ENCODE data around the gene OBSCN.

The OBSCN gene

DNA sequence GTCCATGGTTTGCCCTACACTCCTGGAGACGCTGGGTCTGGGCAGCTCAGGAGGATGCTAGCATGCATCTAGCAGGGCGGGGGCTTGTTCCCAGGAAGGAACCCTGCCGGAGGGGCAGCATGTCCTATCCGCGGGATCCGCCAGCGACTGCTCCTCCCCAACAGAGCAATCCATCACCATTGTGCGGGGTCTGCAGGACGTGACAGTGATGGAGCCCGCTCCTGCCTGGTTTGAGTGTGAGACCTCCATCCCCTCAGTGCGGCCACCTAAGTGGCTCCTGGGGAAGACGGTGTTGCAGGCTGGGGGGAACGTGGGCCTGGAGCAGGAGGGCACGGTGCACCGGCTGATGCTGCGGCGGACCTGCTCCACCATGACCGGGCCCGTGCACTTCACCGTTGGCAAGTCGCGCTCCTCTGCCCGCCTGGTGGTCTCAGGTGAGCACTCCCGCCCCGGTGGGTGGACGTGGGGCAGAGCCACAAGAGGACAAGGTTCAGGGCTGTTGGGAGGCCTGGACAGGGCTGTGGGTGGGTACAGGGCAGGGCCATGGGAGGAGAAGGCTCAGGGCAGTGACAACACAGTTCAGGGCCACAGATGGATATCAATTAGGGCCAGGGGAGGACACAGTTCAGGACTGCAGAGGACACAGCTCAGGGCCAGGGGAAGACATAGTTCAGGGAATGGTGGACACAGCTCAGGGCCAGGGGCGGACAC is 71.3 kb downstream of the OBSCN start:
- FAIRE-seq, result no peak

DNA sequence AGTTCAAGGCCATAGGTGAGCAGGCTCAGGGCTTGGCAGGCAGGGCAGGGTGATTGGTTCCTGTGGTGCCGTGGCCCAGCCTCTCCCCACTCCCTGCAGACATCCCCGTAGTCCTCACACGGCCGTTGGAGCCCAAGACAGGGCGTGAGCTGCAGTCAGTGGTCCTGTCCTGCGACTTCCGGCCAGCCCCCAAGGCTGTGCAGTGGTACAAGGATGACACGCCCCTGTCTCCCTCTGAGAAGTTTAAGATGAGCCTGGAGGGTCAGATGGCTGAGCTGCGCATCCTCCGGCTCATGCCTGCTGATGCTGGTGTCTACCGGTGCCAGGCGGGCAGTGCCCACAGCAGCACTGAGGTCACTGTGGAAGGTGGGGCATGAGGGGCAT is 71.9 kb downstream of the OBSCN start:
- FAIRE-seq, result no peak

GRCh38 chr1:228280106-228280901 is 72.5 kb downstream of the OBSCN start:
- FAIRE-seq, result no peak

GRCh38 chr1:228280961-228281591 is 73.2 kb downstream of the OBSCN start:
- no peak for FAIRE-seq

DNA sequence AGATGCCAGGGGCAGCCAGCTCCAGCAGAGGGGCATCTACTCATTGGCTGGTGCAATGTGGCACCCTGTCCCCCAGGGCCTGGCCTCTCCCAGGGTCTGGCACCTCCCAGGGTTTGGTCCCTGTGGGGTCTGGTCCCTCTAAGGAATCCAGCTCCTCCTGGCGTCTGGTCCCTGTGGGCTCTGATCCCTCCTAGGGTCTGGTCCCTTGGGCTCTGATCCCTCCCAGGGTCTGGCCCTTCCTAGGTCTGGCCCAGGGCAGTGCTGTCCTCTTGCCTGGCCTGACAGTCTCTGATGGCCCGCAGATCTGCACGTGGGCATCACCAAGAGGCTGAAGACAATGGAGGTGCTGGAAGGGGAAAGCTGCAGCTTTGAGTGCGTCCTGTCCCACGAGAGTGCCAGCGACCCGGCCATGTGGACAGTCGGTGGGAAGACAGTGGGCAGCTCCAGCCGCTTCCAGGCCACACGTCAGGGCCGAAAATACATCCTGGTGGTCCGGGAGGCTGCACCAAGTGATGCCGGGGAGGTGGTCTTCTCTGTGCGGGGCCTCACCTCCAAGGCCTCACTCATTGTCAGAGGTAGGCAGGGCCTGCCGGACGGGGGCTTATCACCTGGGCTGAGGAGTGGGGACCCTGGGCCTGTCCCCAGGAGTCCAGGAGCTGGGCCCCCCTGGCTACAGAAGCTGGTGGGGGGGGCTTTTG is 73.9 kb downstream of the OBSCN start:
- no peak for FAIRE-seq

GRCh38 chr1:228282329-228283042 is 74.6 kb downstream of the OBSCN start:
- FAIRE-seq, result no peak

DNA sequence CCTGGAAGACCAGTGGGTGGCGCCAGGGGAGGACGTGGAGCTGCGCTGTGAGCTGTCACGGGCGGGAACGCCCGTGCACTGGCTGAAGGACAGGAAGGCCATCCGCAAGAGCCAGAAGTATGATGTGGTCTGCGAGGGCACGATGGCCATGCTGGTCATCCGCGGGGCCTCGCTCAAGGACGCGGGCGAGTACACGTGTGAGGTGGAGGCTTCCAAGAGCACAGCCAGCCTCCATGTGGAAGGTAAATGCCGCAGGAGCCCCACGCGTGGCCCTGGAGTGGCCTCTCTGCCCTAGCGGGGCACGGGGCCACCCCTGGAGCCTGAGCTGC is 75.2 kb downstream of the OBSCN start:
- no peak for FAIRE-seq

GRCh38 chr1:228283476-228284147 is 75.8 kb downstream of the OBSCN start:
- no peak for FAIRE-seq

GRCh38 chr1:228284148-228284495 is 76.3 kb downstream of the OBSCN start:
- FAIRE-seq, result no peak

GRCh38 chr1:228284521-228284920 is 76.7 kb downstream of the OBSCN start:
- no peak for FAIRE-seq

DNA sequence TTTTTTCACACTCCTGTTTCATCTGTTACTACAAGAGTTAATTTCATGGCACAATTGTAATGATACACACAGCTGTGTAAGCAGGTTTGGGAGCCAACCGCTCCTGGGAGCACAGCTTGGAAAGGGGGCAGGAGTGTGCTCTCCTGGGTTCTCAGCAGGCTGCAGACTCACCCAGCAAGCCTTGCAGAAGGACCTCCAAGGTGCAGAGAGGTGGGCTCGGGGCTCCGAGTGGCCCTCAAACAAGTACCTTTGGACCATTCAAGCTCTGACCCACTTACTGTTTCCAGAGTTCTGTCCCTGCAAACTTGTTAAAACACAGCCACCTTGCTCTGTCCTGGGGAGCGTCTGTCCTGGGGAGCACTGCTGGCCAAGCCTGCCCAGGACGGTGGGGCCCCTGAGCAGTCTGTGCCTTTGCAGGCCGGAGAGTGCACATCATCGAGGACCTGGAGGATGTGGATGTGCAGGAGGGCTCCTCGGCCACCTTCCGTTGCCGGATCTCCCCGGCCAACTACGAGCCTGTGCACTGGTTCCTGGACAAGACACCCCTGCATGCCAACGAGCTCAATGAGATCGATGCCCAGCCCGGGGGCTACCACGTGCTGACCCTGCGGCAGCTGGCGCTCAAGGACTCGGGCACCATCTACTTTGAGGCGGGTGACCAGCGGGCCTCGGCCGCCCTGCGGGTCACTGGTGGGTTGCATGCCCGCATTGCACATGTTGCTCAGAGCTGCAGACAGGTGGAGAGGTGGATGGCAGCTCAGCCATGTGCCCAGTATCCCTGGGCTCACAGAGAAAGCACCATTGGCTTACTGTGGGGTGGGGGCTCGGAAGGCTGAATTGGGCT is 78.0 kb downstream of the OBSCN start:
- FAIRE-seq, result no peak

DNA sequence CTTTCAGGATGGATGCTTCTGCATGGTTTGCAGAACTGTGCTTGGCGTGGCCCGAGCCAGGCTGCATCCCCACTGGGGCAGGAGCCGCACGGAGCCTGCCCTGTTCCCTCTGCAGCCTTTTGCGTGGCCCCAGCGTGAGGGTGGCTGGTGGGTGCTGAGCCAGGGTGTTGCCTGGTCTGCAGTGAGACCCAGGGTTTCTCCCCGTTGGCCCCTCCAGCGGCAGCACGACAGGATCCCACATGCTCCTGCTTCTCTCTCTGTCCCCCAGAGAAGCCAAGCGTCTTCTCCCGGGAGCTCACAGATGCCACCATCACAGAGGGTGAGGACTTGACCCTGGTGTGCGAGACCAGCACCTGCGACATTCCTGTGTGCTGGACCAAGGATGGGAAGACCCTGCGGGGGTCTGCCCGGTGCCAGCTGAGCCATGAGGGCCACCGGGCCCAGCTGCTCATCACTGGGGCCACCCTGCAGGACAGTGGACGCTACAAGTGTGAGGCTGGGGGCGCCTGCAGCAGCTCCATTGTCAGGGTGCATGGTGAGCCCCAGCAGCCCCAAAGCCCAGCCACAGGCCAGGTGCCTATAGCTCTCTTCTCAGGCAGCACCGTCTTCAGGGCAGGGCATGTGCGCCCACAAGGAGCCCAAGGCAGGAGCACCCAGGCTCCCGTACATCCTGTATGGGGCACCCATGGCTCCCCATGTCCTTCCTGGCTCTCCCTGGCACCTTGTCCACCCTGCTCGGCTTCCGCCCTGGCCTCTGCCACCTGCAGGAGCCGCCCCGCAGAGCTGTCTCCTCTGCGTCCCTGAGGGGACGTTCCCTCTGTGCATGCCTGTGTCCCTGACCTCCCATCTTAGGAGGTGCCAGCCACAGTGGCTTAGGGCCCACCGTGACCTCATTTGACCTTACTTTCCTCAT is 78.9 kb downstream of the OBSCN start:
- FAIRE-seq, result no peak

- FAIRE-seq, result no peak
Measured at GRCh38 chr1:228287541-228288425, 79.9 kb downstream of the OBSCN start.

GRCh38 chr1:228288536-228289238 is 80.8 kb downstream of the OBSCN start:
- no peak for FAIRE-seq

DNA sequence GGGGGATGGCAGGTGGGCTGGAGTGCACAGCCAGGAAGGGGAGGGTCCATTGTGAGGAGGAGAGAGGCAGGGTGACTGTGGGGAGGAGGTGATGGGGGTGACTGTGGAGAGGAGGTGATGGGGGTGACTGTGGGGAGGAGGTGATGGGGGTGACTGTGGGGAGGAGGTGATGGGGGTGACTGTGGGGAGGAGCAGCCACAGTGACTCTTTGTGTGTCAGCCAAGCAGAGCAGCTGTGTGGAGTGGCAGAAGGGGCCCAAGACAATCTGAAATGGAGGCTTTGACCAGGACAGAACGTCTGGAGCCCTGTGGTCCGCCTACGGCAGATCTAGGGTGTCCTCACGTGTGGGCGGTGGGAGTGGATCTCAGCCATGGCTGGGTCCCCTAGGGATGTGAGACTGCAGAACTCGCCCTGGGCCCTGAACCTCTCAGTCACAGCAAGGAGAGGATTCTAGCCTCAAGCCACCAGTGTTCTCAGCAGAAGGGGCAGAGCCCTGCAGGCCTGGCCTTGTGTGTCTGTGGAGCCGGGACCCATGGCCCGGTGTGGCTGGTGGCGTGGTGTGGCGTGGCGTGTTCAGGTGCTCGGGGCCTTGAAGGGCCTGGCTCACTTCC is 81.5 kb downstream of the OBSCN start:
- FAIRE-seq, result no peak

- FAIRE-seq, result no peak
Measured at GRCh38 chr1:228289996-228290881, 82.4 kb downstream of the OBSCN start.
